Astrocyte (in vitro differentiated cells and primary cell): ENCODE data around the gene BCO2. TPM values are rescaled to one million over a fixed set of nuclear protein-coding genes. Genes with fewer than 3 reads are reported as not detected.
A peak's percentile ranks its signal among the peaks of the same experiment; 100 is the strongest.

ENCODE experiments used
- DNase-seq: peaks from one replicate; pipeline ENCODE4 v3.0.0-alpha.2; 2010; ENCODE audit warnings: low read depth
- FAIRE-seq: peaks from 2 replicates; lab custom pipeline; 2011; peaks lifted over from hg19 to GRCh38; lab: Jason Lieb, UNC
- H2AFZ ChIP-seq: 2 replicates; pipeline ENCODE4 v1.6.0; 2012; ENCODE audit warnings: low read depth, low read length, inconsistent platforms
- H3K27ac ChIP-seq: 2 replicates; pipeline ENCODE4 v1.5.1; 2011; ENCODE audit warnings: low read depth, low read length, inconsistent platforms
- H3K27me3 ChIP-seq: 2 replicates; pipeline ENCODE4 v1.6.0; 2011; ENCODE audit warnings: low read length, inconsistent platforms; ENCODE audit not compliant: insufficient read depth
- H3K36me3 ChIP-seq: 2 replicates; pipeline ENCODE4 v1.5.1; 2011; ENCODE audit warnings: low read length, inconsistent platforms; ENCODE audit not compliant: insufficient read depth
- H3K4me1 ChIP-seq: 2 replicates; pipeline ENCODE4 v1.5.1; 2011; ENCODE audit warnings: low read length, inconsistent platforms; ENCODE audit not compliant: insufficient read depth
- H3K4me2 ChIP-seq: 2 replicates; pipeline ENCODE4 v1.6.0; 2012; ENCODE audit warnings: low read length, inconsistent platforms
- H3K4me3 ChIP-seq: 2 replicates; pipeline ENCODE4 v1.5.1; 2011; ENCODE audit warnings: low read depth, mild to moderate bottlenecking, low read length, inconsistent platforms; ENCODE audit not compliant: insufficient read depth
- H3K79me2 ChIP-seq: 2 replicates; pipeline ENCODE4 v1.6.0; 2012; ENCODE audit warnings: mild to moderate bottlenecking, low read length, inconsistent platforms; ENCODE audit not compliant: insufficient read depth
- H3K9ac ChIP-seq: 2 replicates; pipeline ENCODE4 v1.6.0; 2012; ENCODE audit warnings: mild to moderate bottlenecking, low read length, inconsistent platforms
- H3K9me3 ChIP-seq: 2 replicates; pipeline ENCODE4 v1.5.1; 2012; ENCODE audit warnings: low read depth, mild to moderate bottlenecking, low read length, inconsistent platforms; ENCODE audit not compliant: insufficient read depth
- H4K20me1 ChIP-seq: 2 replicates; pipeline ENCODE4 v1.6.0; 2012; ENCODE audit warnings: low read length, inconsistent platforms; ENCODE audit not compliant: insufficient read depth
- H3K27ac Mint-ChIP-seq: one replicate; pipeline ENCODE4 v1.8.0; 2021; ENCODE audit warnings: mild to moderate bottlenecking, mixed read lengths; ENCODE audit not compliant: unreplicated experiment
- H3K27me3 Mint-ChIP-seq: one replicate; pipeline ENCODE4 v1.8.0; 2021; ENCODE audit warnings: low read depth, mixed read lengths; ENCODE audit not compliant: unreplicated experiment
- H3K36me3 Mint-ChIP-seq: one replicate; pipeline ENCODE4 v1.8.0; 2021; ENCODE audit warnings: low read depth, mixed read lengths; ENCODE audit not compliant: unreplicated experiment
- H3K4me1 Mint-ChIP-seq: one replicate; pipeline ENCODE4 v1.8.0; 2021; ENCODE audit warnings: low read depth, mixed read lengths; ENCODE audit not compliant: unreplicated experiment
- H3K4me3 Mint-ChIP-seq: one replicate; pipeline ENCODE4 v1.8.0; 2021; ENCODE audit warnings: mild to moderate bottlenecking, moderate library complexity, mixed read lengths; ENCODE audit not compliant: unreplicated experiment
- H3K9me3 Mint-ChIP-seq: one replicate; pipeline ENCODE4 v1.8.0; 2021; ENCODE audit warnings: mild to moderate bottlenecking, mixed read lengths; ENCODE audit not compliant: unreplicated experiment
- CTCF ChIP-seq: IDR thresholded peaks from 2 replicates; pipeline ENCODE4 v1.5.1; 2011; ENCODE audit warnings: low read depth, mild to moderate bottlenecking, inconsistent platforms, low read length, moderate library complexity; ENCODE audit not compliant: insufficient read depth
- EZH2 ChIP-seq: IDR thresholded peaks from 2 replicates; pipeline ENCODE4 v1.6.1; 2012; ENCODE audit warnings: mild to moderate bottlenecking, low read length, inconsistent platforms; ENCODE audit not compliant: insufficient read depth
- total RNA-seq: library from RNA; stranded (reverse); gene quantifications from 2 replicates; pipeline ENCODE4 v1.2.1, GENCODE V29; 2021

The BCO2 gene
- total RNA-seq, 1 donor from 2014 or later, result 0.48 TPM

GRCh38 chr11:112227471-112227870, 52.2 kb downstream of the BCO2 start:
- Histone ChIP-seq H3K79me2 (peaks cover 46% of the 10 kb centered on the region), H3K4me1 (peaks cover 21% of the 10 kb centered on the region), H3K4me3 (peak overlapping the region; percentile 90), H3K4me2 (peak overlapping the region; percentile 99), H4K20me1 (peaks cover 16% of the 10 kb centered on the region), H3K36me3 (peaks cover 23% of the 10 kb centered on the region), H3K9me3 (no peaks in the 10 kb centered on the region), H2AFZ (no peak overlapping the region), H3K27me3 (no peaks in the 10 kb centered on the region), H3K9ac (peak overlapping the region; percentile 97), H3K27ac (peak overlapping the region; percentile 97)
- Mint-ChIP-seq H3K36me3 (peaks cover 3% of the 10 kb centered on the region), H3K27ac (peak overlapping the region; percentile 66), H3K27me3 (no peaks in the 10 kb centered on the region), H3K4me3 (peak overlapping the region; percentile 85), H3K9me3 (no peaks in the 10 kb centered on the region), H3K4me1 (peaks cover 17% of the 10 kb centered on the region)
- TF ChIP-seq EZH2, result no peak
- no peak for TF ChIP-seq CTCF
- no peak for FAIRE-seq
- DNase-seq, result no peak

GRCh38 chr11:112228706-112229105, 53.4 kb downstream of the BCO2 start:
- Histone ChIP-seq H3K9ac (no peak overlapping the region), H3K36me3 (peaks cover 28% of the 10 kb centered on the region), H3K9me3 (no peaks in the 10 kb centered on the region), H3K4me2 (no peak overlapping the region), H3K4me3 (no peak overlapping the region), H2AFZ (no peak overlapping the region), H3K27me3 (no peaks in the 10 kb centered on the region), H3K4me1 (peaks cover 21% of the 10 kb centered on the region), H4K20me1 (peaks cover 16% of the 10 kb centered on the region), H3K27ac (no peak overlapping the region), H3K79me2 (peaks cover 51% of the 10 kb centered on the region)
- FAIRE-seq, result no peak
- Mint-ChIP-seq H3K4me3 (peak overlapping the region; percentile 7), H3K27ac (peak overlapping the region; percentile 30), H3K9me3 (no peaks in the 10 kb centered on the region), H3K27me3 (no peaks in the 10 kb centered on the region), H3K36me3 (peaks cover 3% of the 10 kb centered on the region), H3K4me1 (peaks cover 17% of the 10 kb centered on the region)
- TF ChIP-seq CTCF (no peak), EZH2 (no peak)
- DNase-seq, result no peak

- no peak overlapping the region for H3K9ac ChIP-seq
- peaks cover 31% of the 10 kb centered on the region for H3K36me3 ChIP-seq
- H3K79me2 ChIP-seq, result peaks cover 51% of the 10 kb centered on the region
- H3K4me2 ChIP-seq, result no peak overlapping the region
- no peak for TF ChIP-seq CTCF
- H3K36me3 Mint-ChIP-seq, result peaks cover 3% of the 10 kb centered on the region
- no peak overlapping the region for H3K27ac ChIP-seq
- no peak for FAIRE-seq
- peaks cover 16% of the 10 kb centered on the region for H4K20me1 ChIP-seq
- no peak overlapping the region for H2AFZ ChIP-seq
- peak overlapping the region; percentile 50 for H3K4me3 Mint-ChIP-seq
- H3K27me3 ChIP-seq, result no peaks in the 10 kb centered on the region
- peaks cover 21% of the 10 kb centered on the region for H3K4me1 ChIP-seq
- H3K27me3 Mint-ChIP-seq, result no peaks in the 10 kb centered on the region
- H3K4me3 ChIP-seq, result no peak overlapping the region
- no peak for DNase-seq
- peak overlapping the region; percentile 88 for H3K27ac Mint-ChIP-seq
- H3K4me1 Mint-ChIP-seq, result peaks cover 17% of the 10 kb centered on the region
- no peaks in the 10 kb centered on the region for H3K9me3 Mint-ChIP-seq
- no peaks in the 10 kb centered on the region for H3K9me3 ChIP-seq
Measured at GRCh38 chr11:112229159-112229558, 53.8 kb downstream of the BCO2 start.
